NCI-H748 treated with DMSO at 0.1 percent for 48 hours (cell line): ENCODE data around the gene AOX1.
"Not testable (repeated sequence)": the region's sequence is repeated elsewhere in the genome, so short reads cannot be mapped to it uniquely, and the experiment has no call there.

Source experiments
- DNase-seq: peaks from one replicate; lab custom pipeline; 2025; lab: John Stamatoyannopoulos, UW

AOX1 gene

DNA sequence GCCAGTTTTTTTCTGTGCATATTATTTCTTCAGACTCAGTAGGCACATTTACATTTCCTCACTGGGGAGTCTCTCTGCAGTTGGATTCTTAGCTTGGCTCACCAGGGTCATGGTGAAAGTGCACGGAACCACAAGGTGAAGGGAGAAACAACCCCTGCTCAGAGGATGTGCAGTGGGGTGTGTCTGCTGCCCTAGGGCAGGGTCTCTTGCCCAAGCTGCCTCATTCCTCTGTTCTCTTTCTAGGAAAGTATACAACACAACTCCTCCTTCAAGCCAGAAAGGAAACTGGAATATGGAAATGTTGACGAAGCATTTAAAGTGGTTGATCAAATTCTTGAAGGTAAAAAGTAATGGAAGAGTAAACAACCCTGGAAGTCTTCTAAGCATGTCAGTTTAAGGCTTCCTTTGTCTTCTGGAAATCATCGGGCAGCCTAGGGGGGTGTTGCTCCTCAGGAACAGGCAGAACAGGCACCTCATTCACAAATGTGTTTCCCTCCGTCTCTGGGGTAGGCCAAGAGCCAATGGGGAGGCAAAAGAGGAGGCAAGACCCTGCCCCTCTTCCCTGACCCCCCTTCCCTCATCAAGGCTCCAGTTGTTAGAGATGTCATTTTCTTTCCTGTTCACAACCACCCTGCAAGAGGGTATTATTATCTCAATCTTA is 41.4 kb downstream of the AOX1 start:
- no peak for DNase-seq

DNA sequence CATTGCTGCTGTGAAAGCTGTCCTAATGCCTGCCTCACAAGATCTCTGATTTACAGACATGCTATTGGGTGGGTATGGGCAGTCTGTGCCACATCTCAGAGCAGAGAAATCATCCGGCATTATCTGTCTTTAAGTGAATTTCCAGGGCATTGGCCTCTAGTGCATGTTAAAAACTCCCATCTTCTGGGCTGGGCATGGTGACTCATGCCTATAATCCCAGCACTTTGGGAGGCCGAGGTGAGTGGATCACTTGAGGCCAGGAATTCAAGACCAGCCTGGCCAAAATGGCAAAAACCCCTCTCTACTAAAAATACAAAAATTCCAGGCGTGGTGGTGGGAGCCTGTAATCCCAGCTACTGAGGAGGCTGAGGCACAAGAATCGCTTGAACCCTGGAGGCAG is 42.6 kb downstream of the AOX1 start:
- DNase-seq = not testable (repeated sequence)

DNA sequence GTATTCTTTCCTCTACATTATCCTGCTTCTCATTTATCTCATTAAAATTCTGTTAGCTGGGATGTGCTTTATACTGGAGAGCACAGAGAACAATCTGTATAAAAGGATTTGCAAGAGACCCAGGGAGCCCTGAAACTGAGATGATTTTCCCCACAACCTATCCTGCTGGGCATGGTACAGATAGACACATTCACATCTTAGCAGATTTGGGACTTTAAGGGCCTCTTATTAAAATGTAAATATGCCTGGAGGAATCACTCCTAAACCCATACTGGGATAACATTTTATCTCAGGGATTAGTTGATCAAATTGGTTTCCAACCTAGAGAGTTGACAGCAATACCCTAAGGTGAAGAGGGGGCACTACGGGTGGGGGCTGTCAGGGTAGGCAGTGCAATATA is 45.5 kb downstream of the AOX1 start:
- no peak for DNase-seq

DNA sequence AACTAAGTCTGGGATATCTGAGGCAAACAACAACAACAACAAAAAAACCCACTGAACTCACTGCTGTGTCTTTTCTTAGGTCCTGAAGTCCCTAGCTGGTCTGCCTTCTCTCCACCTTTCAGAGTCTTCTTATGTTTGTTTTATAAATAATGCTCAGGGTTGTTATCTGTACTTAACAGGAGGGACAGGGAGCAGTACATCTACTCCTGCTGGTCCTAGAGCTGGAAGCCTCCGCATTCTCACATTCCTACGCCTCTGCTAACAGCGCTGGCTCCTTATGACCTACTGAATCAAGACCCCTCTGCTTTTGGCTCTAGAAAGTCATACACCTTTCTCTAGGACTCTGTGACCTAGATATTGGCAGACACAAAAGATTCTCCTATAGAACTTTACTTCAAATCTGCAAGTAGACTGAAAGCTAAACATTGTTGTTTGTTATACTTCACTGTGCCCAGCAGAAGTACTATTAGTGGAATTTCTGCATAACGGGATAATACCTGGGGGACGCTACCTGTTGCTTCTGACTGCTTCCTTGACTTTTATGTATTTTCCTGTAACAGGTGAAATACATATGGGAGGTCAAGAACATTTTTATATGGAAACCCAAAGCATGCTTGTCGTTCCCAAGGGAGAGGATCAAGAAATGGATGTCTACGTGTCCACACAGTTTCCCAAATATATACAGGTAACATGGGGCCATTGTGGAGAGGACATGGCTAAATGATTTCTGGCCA is 48.6 kb downstream of the AOX1 start:
- DNase-seq = no peak

DNA sequence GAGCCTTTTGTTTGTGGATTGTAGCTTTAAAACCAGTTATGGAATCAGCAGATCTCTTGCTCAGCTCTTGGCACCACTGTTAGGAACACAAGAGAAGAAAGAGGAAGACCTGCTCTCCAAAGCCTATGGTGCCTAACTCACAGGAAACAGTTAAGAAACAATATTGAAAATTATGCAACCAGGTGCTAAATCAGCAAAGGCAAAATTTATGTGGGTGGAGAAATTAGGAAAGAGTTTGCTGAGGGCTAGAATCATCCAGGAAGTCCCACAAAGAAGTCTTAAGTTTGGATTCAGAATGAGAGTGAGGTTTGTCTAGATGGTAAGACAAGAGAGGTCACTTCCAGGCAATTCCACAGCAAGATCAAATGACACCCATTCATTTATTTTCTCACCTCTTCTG is 49.4 kb downstream of the AOX1 start:
- DNase-seq = no peak

DNA sequence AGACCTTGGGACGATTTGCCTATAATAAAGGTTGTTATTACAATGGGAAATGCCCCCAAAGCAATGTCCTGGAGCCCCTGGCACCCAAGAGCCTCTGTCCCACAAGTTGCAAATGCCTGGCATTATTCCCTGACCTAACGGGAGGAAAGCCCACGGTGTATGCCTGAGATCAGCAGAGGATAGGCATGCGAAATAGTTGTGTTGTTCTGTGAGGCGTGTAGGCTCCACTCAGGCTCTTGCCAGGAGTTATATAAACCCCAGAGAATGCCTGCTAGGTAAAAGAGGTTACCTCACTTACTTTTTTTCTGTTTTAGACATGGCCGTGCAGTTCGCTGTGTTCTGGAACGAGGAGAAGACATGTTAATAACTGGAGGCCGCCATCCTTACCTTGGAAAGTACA is 52.1 kb downstream of the AOX1 start:
- no peak for DNase-seq

DNA sequence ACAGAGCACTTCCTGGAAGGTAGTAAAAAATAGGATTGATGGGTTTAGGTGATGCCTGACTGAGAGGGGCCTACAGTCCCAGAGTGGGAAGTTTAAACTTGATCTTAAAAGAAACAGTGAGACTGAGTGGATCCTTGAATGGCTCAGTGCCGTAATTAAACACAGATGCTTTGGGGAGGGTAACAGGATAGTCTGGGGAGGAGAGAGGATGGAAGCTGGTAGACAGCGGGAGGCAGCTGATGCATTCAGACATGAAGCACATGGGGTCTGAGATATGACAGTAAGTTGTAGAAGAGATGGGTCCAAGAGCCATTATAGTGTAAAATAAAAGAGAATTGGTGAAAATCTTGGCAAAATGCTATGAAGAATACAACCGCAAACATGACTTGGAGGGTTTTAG is 54.4 kb downstream of the AOX1 start:
- DNase-seq = no peak

DNA sequence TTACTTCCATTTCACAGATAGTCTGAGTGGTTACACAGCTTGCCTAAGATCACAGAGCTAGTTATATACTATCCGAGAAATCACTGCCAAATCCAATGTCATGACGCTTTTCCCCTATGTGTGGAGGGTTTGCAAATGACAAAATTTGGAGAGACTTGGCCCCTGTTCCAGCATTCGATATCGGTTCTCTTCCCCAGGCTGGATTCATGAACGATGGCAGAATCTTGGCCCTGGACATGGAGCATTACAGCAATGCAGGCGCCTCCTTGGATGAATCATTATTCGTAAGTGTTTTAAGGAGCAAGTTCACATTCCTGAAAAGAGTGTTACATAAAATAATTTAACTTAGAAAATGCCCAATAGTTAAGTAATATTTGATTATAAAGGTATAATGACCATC is 55.1 kb downstream of the AOX1 start:
- no peak for DNase-seq

DNA sequence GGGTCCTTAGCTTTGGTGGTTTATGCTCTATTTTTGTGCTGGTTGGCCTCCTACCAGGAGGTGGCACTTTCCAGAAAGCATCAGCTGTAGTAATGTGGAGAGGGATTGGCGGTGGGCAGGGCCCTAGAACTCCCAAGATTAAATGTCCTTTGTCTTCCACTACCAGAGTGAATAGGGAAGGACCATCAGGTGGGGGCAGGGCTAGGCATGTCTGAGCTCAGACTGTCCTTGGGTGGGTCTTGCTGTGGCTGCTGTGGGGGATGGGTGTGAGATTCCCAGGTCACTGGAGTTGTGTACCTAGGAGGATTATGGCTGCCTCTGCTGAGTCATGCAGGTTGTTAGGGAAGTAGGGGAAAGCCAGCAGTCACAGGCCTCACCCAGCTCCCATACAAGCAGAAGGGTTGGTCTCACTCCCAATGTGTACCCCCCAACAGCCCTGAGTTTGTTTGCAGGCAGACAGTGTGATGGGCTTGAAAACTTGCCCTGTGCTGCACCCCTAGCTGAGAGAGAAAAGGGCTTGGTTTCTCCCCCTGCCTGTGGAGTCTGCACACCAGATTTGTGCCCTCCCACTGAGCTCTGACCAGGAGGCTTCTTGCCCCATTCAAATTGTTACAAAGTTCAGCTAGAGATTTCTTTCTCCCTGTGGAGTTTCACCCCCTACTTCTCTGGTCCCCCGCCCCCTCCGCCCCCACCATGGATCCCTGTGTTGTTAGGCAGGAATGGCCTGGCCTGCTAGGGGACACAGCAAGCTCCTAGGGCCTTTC is 62.9 kb downstream of the AOX1 start:
- not testable (repeated sequence) for DNase-seq

DNA sequence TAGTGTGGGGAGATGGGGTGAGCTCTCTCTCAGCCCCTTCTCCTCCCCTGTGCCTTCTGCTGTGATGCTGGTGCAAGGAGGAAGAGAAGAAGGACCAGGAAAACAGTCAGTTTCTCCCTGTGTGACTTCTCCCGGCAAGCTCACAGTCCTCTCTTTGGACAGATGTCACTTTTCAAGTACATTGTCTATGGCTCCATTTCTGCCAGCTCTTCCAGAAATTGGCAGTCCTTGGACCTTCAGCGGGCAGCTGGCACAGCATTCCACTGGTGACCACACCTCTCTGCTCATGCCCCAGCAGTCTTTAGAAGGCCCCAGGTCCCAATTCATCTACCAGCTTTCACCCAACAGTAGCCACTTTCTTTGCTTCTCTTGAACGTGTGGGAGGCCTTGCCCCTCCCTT is 63.9 kb downstream of the AOX1 start:
- DNase-seq = no peak

DNA sequence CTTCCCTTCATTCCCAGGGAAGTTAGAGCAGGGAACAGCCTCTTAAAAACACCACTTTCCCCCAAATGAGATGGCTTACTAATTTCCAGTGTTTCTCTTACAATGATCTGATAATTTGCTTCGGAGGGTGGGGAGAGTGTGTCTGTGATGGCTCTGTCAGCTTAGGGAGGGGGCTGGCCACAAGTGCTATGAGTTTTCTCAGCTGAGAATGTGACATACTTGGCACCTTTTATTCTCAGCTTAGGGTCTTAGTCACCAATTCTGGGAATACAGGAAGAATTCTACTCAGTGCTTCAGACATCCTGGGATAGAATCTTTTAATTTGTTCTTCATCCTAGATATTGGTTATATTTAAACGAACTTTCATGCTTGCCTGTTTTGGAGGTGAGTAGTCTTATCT is 64.4 kb downstream of the AOX1 start:
- DNase-seq = no peak

DNA sequence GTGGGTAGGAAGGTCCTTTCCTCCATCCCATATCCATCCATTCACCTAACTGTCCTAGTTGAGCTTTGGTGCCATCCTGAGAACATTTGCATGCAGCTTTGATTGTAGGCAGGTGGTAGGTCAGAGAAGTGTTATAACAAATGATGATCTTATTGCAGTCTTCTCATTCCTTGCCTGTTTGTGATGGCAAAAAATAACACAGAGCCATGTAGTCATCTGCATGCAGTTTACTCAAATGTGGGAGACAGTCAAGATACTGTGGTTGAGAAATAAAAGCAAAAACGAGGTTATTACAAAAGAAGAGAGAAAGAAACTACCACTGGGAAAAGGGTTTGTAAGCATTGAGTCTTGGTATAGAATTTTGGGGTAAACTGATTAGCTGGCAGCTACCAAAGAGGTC is 66.3 kb downstream of the AOX1 start:
- DNase-seq = no peak

DNA sequence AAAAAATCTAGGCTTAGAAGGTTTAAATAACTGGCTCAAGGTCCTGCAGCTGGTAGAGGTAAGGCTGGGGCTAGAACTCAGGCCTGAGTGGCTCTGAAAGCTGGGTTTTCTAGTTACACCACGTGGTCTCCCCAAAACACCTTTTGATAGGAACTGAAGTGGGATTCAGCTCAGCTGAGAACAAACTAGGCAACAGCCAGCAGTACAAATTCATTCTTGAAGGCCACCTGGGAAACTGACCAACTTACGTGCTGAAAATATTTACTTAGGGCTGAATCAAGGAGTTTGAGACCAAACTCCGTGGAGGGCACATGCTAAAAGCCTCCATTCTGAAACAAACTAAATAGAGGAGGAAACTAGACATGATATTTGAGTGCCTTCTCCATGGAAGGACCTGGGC is 67.2 kb downstream of the AOX1 start:
- no peak for DNase-seq

DNA sequence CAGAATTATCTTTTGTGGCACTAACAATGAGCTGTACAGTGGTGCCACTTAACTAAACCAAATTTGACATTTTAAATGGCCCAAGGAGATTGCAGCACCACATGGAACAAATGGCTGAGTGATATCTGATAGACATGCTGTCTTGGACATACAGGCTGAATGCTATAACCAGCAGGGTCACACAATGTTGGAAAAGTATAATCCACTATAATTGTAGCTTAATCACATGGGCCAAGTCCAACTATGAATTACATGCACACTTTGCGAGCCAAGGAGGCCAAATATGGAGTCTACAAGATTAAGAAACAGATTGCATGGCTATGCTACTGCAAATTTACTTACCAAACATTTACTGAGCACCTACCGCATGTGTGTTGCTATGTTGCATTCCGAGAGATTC is 69.0 kb downstream of the AOX1 start:
- no peak for DNase-seq

DNA sequence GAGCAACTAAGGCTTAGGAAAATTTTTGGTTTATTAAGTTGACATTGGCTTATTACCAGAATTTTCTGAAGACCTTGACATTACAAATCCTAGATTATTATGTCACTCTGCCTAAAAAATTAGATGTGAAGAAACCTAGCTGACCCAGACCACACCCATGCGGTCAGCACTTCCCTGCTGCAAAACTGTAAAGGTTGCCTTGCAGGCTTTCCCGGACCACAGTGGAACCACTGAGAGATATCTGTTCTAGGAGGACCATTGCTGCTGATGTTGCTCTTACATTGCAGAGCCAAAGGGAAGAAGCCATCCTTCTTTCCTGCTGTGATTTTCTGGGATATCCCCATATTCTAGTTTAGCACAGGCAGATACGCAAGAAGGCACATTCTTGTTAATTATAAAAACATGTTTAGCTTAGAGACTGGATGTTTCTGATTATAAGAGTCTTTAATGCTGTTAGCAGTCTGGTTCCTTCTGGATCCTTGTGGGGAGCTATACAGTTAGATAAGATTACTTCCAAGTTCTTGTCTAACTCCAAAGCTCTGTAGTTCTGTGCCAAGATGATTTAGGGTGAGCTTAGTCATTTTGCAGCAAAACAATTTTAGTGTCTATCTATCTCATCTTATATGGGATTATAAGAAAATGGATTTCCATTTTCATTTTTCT is 70.2 kb downstream of the AOX1 start:
- DNase-seq = no peak

DNA sequence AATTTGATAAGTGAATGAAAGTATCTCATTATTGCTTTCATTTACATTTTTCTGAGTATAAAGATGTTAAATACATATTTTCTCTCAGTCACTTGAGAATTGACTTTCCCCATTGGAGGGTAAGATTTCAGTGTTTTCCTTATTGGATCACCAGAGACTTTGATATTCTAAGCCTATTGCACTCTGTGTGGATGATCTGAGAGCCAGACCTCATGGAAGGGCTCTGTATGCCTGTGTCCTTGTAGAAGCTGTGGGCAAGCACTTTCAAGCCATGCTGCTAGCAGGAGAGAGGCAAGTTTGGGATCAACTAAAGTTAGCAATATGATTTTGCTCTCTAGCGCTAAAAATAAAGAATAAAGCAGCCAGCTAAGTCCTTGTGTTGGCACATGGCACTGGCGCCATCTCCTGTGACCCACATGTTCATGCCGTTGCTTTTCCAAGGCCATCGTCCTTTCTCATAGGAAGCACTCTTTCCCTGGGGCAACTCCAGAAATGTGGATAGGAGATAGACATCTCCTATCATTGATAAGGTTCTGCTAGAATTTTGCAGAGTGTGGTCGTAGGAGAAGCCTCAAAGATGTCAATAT is 72.6 kb downstream of the AOX1 start:
- no peak for DNase-seq

DNA sequence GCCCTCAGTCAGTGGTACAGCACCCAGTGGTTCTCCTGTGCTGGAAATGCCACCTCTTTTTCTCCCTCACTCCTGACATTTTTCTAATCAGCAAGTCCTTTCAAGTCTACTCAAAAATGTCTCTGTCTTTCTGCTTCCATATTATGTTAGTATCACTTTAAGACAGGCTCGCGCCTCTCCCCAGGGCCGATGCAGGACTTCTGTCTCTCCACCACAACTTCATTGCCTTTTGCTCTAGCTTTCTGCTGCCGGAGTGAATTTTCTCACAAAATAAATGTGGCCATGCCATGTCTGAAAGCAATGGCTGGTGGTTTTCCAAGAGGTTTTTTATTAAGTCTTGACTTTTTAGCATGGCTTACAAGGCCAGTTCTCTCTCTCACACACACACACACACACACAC is 73.6 kb downstream of the AOX1 start:
- DNase-seq = no peak

DNA sequence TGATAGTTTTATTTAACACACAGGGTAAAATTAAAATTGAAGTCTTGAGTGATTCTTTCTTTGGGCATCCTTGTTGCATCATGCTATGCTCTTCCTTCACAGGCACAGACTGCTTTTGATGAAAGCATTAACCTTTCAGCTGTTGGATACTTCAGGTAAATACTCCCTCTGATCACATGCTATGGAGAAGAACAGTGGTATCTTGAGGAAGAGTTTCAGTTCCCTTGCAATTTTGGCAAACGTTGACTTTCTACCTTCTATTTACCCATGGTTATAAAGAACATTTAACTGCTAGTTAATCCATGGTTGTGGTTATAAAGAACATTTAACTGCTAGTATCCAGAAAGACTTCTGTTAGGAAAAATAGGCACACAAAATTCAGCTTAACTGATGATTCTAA is 75.7 kb downstream of the AOX1 start:
- DNase-seq = no peak

DNA sequence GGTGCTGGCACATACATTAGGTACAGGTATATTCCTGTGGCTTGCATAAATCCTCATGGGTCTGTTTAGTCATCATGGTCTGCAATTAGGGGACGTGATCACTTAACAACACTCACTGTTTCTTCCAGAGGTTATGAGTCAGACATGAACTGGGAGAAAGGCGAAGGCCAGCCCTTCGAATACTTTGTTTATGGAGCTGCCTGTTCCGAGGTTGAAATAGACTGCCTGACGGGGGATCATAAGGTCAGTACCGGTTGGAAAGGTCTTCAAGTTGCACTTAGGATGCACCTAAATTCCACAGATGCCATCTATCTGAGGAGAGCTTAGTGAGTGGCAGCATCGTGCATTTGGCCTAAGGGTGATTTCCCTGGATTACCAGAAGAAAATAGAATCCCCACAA is 76.9 kb downstream of the AOX1 start:
- no peak for DNase-seq

DNA sequence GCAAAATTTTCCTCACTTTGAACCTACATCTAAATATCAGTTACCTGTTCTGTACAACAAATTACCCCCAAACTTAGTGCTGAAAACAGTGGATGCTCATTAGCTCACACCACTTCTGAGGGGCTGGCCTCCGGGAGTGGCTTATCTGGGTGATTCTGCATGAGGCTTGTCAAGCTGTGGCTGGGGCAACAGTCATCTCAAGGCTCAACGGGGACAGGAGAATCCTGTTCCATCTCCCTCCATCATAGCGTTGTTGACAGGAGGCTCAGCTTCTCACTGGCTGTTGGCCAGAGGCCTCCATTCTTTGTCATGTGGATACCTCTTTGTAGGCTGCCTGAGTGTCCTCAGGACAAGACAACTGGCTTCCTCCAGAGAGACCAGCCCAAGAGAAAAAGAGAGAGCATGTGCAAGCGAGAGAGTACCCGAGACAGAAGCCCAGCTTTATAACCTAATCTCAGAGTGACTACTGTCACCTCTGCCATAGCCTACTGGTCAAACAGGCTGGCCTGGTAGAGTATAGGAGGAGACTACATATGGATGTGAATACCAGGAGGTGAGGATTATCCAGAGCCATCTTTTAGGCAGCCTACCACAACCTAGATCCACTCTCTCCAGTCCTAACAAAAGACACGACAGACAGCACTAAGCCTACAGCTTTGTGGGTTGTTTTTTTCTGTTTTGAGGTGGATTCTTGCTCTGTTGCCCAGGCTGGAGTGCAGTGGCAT is 79.1 kb downstream of the AOX1 start:
- DNase-seq = no peak

DNA sequence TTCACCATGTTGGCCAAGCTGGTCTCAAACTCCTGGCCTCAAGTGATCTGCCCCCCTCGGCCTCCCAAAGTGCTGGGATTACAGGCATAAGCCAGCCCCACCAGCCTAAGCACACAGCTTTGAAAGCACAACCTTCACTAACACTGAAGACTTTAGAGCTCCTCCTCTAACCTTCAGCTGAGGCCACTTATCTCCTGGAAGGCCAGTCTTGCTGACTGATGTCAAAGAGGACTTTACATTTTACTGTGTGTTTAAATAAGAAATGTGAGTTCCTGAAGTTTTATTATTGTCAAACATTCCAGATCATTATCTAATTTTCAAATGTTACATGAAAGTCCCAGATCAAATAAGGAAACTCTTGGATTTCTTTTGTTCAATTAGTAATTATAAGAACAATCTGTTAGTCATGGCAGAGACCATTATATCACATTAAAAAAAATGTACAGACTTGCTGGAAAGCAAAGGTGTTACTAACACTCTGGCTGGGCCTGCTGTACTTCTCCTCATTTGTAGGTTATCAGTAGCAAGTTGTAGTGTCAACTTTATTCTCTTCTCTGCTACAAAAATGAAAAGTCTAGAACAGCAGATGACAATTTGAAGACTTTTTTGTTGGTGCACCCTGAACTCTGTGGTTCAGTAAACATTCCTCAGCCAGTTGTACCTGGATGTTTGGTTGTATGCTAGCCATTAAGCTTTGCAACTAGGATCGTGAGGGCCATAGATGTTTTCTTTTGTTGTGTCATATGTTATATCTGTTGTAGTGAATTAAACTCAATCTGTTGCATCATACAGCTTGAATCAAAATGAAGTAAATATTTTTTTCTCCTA is 80.0 kb downstream of the AOX1 start:
- DNase-seq = no peak
